Right atrium auricular region (tissue), 2 donors: ENCODE data around the gene RPN2. TPM values are rescaled to one million over a fixed set of nuclear protein-coding genes. Genes with fewer than 3 reads are reported as not detected.
A peak's percentile ranks its signal among the peaks of the same experiment; 100 is the strongest.

Experiments used
- DNase-seq: peaks from one replicate; pipeline ENCODE4 v3.0.0-alpha.2; 2019; ENCODE audit warnings: low spot score
- H3K27ac ChIP-seq, 2 donors: fragments of 200-600 bp; sonication (generic); 1 replicate in 1 of 2; 2 replicates in 1 of 2; pipeline ENCODE4 v1.5.1; 2016 to 2019
- H3K27me3 ChIP-seq, 2 donors: fragments of 200-600 bp; sonication (generic); one replicate each; pipeline versions ENCODE4 v1.5.1 to v1.6.0; 2017 to 2019
- H3K36me3 ChIP-seq: fragments of 200-600 bp; sonication (generic); one replicate; pipeline ENCODE4 v1.5.1; 2016
- H3K4me1 ChIP-seq, 2 donors: fragments of 200-600 bp; sonication (generic); one replicate each; pipeline versions ENCODE4 v1.5.1 to v1.6.0; 2017 to 2019
- H3K4me3 ChIP-seq, 2 donors: fragments of 200-600 bp; sonication (generic); 1 replicate in 1 of 2; 2 replicates in 1 of 2; pipeline ENCODE4 v1.5.1; 2017 to 2019; ENCODE audit warnings: mild to moderate bottlenecking in 1 of 2, moderate library complexity in 1 of 2
- H3K9me3 ChIP-seq, 2 donors: fragments of 200-600 bp; sonication (generic); one replicate each; pipeline ENCODE4 v1.5.1; 2019
- total RNA-seq, 2 donors: library from RNA; depleted of rRNA; stranded (reverse); fragments of >200 nt; gene quantifications; one replicate each; pipeline ENCODE4 v1.1.0, GENCODE V29; 2016
- TF ChIP-seq, protein P1 (sequence below), 2 donors: fragments of 200-600 bp; sonication (generic); IDR thresholded peaks; one replicate each; pipeline ENCODE4 v1.5.1; 2019; ENCODE audit warnings: antibody characterized with exemption in 2 of 2

Gene RPN2
- total RNA-seq, 2 donors from 2014 or later = 126 to 129 TPM

DNA sequence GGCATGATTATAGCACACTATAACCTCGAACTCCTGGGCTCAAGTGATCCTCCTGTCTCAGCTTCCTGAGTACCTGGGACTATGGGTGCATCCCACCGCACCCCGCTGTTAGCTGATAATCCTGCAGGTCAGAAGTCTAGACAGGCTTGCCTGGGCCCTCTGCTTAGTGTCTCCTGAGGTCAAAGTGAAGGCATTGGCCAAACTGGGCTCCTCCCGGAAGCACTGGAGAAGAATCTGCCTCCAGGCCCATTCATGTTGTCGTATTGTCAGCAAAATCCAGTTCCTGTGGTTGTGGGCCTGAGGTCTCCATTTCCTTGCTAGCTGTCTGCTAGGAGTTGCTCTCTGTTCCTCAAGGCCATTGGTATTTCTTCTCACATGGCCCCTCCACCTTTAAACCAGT is 6.6 kb downstream of the RPN2 start:
- peaks cover 24% of the 10 kb centered on the region for H3K36me3 ChIP-seq
- H3K27ac ChIP-seq = no peak overlapping the region

DNA sequence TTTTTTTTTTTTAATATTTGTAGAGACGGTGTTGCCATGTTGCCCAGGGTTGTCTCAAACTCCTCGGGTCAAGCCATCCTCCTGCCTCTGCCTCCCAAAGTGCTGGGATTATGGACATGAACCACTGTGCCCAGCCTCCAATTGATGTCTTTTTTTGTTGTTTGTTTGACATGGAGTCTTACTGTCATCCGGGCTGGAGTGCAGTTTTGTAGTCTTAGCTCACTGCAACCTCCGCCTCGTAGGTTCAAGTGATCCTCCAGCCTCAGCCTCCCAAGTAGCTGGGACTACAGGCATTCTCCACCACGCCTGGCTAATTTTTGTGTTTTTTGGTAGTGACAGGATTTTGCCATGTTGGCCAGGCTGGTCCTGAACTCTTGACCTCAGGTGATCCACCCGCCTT is 9.7 kb downstream of the RPN2 start:
- Histone ChIP-seq H3K36me3 (peaks cover 24% of the 10 kb centered on the region), H3K4me3 (no peak overlapping the region), H3K4me1 (peaks cover 0 to 20% of the 10 kb centered on the region in 2 donors), H3K27me3 (no peaks in the 10 kb centered on the region), H3K9me3 (no peaks in the 10 kb centered on the region), H3K27ac (no peak overlapping the region)
- no peak for DNase-seq
- TF ChIP-seq, protein P1, sequence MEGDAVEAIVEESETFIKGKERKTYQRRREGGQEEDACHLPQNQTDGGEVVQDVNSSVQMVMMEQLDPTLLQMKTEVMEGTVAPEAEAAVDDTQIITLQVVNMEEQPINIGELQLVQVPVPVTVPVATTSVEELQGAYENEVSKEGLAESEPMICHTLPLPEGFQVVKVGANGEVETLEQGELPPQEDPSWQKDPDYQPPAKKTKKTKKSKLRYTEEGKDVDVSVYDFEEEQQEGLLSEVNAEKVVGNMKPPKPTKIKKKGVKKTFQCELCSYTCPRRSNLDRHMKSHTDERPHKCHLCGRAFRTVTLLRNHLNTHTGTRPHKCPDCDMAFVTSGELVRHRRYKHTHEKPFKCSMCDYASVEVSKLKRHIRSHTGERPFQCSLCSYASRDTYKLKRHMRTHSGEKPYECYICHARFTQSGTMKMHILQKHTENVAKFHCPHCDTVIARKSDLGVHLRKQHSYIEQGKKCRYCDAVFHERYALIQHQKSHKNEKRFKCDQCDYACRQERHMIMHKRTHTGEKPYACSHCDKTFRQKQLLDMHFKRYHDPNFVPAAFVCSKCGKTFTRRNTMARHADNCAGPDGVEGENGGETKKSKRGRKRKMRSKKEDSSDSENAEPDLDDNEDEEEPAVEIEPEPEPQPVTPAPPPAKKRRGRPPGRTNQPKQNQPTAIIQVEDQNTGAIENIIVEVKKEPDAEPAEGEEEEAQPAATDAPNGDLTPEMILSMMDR (IDR thresholded peaks at IDR 0.05) = no peak

More for the DNA sequence above, 6.6 kb downstream of the RPN2 start:
- H3K9me3 ChIP-seq = no peaks in the 10 kb centered on the region
- DNase-seq = no peak
- TF ChIP-seq, protein P1 (IDR thresholded peaks at IDR 0.05) = no peak
- H3K4me3 ChIP-seq = no peak overlapping the region
- H3K4me1 ChIP-seq = peaks cover 0 to 15% of the 10 kb centered on the region in 2 donors
- no peaks in the 10 kb centered on the region for H3K27me3 ChIP-seq

DNA sequence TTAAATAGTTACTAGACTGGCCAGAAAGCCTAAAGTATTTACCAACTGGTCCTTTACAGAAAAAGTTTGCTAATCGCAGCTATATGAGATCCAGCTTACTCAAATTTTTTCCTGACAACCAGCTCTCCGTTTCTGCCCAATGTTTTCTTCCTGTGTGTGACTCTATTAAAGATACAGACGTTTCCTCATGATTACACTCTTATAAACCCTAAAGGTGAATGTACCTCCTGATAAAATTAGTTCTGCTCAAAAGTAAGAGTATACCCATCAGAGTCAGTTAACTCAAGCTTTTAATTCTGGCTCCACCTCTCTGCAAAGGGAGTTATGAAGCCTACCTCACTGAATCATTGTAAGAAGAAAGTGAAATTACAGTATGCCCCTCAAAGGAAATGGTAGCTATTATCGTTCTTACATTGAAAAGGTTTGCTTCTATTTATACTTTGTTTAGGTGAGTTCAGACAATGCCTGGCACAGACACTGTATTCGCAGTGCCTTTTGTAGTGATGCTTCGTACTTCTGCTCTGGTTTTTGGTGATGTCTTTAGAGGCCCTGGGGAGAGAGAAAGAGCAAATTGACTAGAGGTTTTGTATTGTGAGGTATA is 10.4 kb downstream of the RPN2 start:
- Histone ChIP-seq H3K4me1 (peaks cover 0 to 17% of the 10 kb centered on the region in 2 donors), H3K4me3 (no peak overlapping the region), H3K27me3 (no peaks in the 10 kb centered on the region), H3K9me3 (no peaks in the 10 kb centered on the region), H3K36me3 (peaks cover 19% of the 10 kb centered on the region), H3K27ac (no peak overlapping the region)
- TF ChIP-seq, protein P1 (IDR thresholded peaks at IDR 0.05) = no peak
- no peak for DNase-seq

DNA sequence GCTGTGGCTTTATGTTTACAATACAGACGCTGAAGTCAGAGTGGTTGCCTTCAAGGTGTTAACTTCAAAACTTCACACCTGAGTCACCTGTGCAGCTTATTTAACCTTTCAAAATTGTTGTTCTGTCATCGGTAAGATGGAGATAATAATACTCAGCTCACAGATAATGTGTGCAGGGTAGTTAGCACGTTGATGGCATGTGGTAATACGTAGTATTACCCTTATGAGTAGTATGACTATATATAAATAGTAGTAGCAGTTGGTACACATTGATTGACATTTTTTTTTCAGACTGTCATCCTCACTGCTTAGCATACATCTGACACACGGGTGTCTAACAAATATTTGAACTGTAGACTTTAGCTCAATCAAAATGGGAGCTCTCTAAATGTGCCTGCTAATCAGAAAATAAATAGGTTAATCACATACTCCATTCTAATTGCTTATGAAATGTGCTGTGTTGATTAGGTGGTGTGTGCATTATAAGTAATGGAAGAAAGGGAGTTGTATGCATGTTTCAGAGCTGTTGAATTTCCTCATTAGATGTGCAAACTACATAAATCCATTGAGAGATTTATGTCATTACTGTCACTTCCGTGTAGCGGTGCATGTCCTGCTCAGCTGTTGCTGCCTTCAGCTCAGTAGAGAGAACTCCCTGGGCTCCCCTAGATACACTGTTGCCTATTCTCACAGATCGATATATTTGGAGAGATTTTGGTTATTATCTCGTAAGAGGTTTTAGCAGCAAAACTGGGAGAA is 11.4 kb downstream of the RPN2 start:
- H3K36me3 ChIP-seq = peaks cover 9% of the 10 kb centered on the region
- no peak overlapping the region for H3K27ac ChIP-seq
- TF ChIP-seq, protein P1 (IDR thresholded peaks at IDR 0.05) = no peak
- no peak overlapping the region for H3K4me3 ChIP-seq
- no peaks in the 10 kb centered on the region for H3K27me3 ChIP-seq
- H3K9me3 ChIP-seq = no peaks in the 10 kb centered on the region
- no peak for DNase-seq
- peaks cover 0 to 27% of the 10 kb centered on the region in 2 donors for H3K4me1 ChIP-seq

DNA sequence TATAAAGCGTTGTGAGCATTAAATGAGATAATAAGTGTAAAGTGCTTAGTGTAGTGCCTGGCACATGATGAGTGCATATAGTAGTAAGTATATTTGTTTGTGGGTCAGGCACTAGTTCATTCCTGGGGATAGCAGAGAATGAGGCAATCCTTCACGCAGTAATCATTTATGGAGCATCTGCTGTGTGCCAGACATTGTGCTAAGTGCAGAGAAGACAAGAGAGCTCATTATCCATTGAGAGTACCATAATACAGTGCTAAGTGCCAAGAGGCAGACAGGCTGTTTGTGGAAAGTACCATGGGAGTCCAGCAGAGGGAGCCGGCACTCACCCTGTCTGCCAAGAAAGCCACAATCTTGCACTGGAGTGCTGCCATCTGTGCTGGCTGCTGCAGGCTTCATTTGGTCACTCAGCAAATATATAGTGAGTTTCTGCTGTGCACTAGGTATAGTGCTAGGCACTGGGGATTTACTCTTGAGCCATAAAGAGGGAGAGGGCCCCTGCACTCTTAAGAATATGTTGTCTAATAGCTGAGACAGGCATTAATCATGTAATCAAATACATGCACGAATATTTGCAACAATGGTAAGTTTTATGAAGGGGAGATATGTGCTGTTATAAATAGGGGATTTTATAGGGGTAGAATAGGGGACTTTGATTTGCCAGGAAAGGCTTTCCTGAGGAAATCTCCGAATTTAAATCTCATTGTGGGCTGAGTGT is 13.2 kb downstream of the RPN2 start:
- peak; percentile 91 for DNase-seq
- no peak overlapping the region for H3K27ac ChIP-seq
- no peaks in the 10 kb centered on the region for H3K27me3 ChIP-seq
- no peaks in the 10 kb centered on the region for H3K36me3 ChIP-seq
- H3K4me1 ChIP-seq = peaks cover 0 to 29% of the 10 kb centered on the region in 2 donors
- no peak overlapping the region for H3K4me3 ChIP-seq
- no peaks in the 10 kb centered on the region for H3K9me3 ChIP-seq
- TF ChIP-seq, protein P1 (IDR thresholded peaks at IDR 0.05) = peak; percentile 81 to 91
